ENCODE measurements around the gene IL11RA.
A peak's percentile ranks its signal among the peaks of the same experiment; 100 is the strongest.

IL11RA gene

GRCh38 chr9:34654323-34655051, 2.5 kb downstream of the IL11RA start:
- no peak for DNase-seq (ENCODE audit: low read depth)

DNA sequence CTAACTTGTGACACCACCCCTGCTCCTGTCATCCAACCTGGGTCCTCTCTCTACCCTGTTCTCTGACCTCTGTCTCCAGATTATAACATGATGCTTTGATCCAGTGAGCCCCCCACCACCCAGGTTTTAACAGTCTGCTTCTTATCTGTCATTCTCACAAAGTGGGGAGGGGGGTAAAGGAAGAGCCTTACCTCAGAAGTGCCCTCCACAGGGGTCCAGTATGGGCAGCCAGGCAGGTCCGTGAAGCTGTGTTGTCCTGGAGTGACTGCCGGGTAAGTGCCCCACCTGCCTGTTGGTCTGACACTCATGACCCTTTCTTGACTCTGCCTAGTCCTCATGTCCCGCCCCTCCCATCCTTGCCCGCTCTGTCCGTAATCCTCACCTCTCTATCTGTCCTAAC, 3.4 kb downstream of the IL11RA start:
- no peak for DNase-seq (ENCODE audit: low read depth)

DNA sequence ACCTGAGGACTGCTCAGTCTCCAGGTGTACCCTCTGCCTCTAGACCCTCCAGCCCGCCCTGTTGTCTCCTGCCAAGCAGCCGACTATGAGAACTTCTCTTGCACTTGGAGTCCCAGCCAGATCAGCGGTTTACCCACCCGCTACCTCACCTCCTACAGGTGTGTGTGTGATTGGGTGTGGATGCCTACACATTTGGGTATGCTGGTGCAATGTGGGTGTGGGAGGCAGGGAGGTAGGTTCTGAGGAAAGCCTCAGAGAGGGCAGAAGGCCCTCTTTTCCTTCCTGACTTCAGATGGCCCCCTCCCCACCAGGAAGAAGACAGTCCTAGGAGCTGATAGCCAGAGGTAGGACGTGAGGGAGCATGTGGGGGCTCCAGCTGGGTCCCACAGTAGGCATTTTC, 5.0 kb downstream of the IL11RA start:
- DNase-seq (ENCODE audit: low read depth): no peak

DNA sequence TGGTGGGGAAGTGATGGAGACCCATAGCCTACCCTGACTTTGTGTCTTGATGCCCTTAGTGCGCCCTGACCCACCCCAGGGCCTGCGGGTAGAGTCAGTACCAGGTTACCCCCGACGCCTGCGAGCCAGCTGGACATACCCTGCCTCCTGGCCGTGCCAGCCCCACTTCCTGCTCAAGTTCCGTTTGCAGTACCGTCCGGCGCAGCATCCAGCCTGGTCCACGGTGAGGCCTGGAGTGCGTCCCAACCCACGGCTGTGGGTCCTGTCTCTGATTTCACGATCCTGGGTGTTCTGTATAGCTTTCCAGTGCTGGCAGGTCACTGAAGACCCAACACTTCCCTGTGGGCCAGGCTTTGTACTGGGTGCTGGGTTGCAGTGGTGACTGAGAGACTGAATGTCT, 6.5 kb downstream of the IL11RA start:
- DNase-seq (ENCODE audit: low read depth): no peak

DNA sequence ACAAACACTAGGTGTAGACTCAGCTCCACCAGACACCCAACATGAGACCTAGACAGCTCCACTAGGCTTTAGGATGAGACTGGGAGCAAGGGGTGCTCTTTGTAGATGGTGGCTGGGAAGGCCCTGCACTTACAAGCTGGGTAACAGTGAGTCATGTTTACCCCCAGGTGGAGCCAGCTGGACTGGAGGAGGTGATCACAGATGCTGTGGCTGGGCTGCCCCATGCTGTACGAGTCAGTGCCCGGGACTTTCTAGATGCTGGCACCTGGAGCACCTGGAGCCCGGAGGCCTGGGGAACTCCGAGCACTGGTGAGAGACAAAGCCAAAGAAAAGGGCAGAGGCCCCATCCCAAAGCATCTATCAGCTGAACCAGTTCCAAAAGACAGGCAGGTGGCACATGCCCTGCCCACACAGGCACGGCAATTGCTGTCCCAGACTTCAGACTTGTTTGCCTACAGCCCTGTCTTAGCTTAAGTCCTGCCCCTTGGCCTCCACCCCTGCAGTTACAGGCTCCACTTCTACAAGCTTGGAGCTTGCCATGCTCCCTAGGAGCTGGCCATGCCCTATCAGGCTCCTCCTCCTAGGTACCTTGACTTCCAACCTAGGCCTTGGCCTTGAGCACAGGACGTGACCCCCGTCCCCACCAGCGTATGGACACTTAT, 7.7 kb downstream of the IL11RA start:
- no peak for DNase-seq (ENCODE audit: low read depth)

DNA sequence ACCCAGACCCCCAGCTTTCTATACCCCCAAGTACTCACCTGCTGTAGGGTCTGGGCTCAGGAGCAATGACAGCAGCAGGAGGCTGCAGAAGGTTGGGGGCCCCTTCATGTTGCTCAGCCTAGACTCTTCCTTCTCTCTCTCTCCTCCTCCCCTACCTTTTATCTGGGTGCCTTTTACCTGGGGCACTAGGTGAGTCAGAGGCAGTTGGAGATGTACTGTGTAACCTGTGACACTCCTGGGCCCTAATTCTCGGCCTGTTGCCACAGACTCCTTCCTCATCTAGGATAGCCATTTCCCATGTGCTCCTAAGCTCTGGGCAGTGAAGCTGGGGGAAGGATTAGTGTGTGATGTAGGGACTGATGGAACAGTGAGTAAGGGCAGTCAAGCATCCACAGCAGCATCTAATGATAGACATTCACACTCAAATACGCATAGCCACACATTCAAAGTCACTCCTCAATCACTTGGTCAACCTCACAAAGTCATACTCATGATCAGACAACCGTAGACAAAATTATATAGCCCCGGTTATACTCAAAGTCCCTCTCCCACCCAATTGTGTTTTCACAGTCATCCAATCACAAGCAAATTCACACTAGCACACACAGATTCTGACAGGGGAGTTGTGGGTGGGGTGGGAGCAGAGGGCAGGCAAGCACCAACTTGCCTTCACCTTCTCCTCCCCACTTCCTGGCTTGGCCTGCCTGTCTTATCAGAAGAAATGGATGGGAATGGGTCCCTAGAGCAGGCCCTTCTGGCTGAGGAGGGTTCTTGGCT, 10.7 kb downstream of the IL11RA start, which contains the start of gene CCL27:
TSS of gene CCL27 (minus strand) at position 132 of the 777 bp plus-strand sequence. CDS start at position 108, 24 bp downstream.
- DNase-seq (ENCODE audit: low read depth): no peak

DNA sequence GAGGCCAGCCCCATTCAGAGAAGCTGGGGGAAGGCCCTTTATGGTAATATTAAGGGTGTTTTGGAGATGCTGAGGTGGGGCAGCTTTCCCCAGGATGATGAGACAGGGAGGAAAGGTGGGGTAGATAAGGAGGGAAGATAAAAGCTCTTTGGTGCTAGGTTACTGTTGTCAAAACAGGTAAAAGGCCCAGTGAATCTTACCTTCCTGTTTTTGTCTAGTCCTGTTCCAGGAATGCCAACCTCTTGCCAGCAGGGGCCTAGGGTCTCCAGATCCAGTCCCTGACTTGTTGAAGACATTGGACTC, 11.3 kb downstream of the IL11RA start:
- no peak for DNase-seq (ENCODE audit: low read depth)

DNA sequence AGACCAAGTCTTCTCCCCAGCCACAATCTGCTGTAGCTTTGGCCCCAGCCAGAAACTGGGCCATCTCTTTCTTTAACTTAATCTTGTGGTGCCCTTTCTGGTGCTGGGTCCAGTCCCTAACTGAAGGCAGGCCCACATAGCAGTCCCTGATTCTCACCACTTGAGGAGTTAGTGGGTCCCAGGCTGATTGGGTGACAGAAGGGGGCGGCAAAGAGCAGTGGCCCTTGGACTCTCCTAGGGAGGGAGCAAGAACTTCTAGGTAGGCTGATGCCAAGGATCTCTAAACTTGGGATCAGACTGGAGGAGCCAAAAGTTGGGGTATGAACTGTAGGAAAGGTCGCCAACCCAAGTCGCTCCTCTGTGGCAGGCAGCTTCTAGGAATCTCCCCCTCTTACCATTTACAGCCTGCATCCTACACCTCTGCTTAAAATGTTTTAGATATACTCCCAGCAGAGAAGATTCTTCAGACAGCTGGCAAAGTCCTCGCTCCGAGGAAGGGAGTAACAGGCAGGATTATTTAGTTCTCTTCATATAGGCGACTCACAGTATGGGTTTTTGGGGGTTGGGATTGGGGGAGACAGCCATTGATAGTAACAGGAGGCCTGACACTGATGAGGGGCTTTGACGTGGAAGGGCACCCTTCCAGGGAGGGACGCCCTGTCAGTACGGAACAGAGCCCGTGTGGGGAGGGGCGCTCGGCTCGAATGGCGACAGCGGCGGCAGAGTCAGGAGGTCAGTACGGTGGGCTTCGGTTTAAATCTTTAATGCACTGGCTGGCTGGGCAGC, 12.5 kb downstream of the IL11RA start:
- peak; percentile 65 for DNase-seq (ENCODE audit: low read depth)

DNA sequence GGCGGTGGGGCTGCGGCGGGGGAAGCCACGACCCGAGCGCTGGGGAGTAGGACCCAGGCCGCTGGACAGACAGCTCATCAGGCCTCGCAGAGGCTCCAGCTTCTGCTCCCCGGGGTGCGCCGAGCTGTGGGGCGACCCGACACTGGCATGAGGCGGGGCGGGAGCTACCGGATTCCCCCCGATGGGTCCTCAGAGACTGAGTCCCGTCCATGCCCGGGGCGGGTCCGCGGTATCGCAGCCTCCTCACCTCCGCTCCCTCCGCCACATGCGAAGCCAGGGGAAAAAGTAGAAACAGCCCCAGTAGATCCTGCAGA, 13.0 kb downstream of the IL11RA start:
- no peak for DNase-seq (ENCODE audit: low read depth)

GRCh38 chr9:34665381-34666250, 13.6 kb downstream of the IL11RA start:
- peak; percentile 88 for DNase-seq (ENCODE audit: low read depth)

GRCh38 chr9:34669809-34670562, 18.0 kb downstream of the IL11RA start:
- no peak for DNase-seq (ENCODE audit: low read depth)

- DNase-seq (ENCODE audit: low read depth): no peak
Observed at GRCh38 chr9:34671307-34671706, 19.3 kb downstream of the IL11RA start.

GRCh38 chr9:34674440-34674839, 22.5 kb downstream of the IL11RA start:
- no peak for DNase-seq (ENCODE audit: low read depth)

- peak; percentile 32 for DNase-seq (ENCODE audit: low read depth)
Observed at GRCh38 chr9:34675048-34675714, 23.2 kb downstream of the IL11RA start.

DNA sequence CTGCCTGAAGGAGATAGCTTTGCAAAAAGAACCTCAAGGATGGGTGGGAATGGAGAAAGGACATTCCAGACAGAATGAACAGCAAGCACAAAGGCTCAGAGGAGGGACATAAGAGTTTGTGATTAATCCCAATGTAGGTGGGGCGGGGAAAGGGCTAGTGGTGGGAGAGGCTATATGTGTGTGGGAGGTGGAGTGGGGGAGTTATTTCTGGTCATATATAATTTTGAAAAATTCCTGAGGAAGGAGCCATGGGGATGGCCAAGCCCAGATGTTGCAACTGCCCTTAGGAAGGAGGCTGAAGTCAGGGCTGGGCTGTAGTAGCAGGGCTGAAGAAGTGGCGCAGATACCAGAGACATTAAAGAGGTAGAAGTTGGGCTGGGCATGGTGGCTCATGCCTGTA, 23.9 kb downstream of the IL11RA start:
- DNase-seq (ENCODE audit: low read depth): no peak

- no peak for DNase-seq (ENCODE audit: low read depth)
Observed at GRCh38 chr9:34684145-34684544, 32.2 kb downstream of the IL11RA start.

DNA sequence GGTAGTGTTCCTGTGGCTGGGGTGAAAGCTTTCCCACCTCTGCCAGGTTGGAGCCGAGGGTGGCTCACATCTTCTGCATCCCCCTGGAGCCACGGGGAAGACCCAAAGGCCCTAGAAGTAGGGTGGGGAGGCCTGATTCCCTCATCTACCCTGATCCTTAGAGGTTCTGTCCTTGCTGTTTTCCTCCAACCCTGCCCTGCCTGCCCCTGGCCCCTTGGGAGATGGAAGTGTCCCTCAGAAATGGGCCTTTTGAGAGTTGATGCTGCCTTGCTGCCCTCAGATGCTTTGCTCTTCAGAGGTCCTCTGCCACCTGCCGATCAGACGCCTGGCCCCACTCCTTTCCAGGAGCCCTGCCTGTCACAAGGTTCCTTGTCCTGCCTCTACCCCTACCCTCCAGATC, 32.8 kb downstream of the IL11RA start:
- DNase-seq (ENCODE audit: low read depth): no peak

DNA sequence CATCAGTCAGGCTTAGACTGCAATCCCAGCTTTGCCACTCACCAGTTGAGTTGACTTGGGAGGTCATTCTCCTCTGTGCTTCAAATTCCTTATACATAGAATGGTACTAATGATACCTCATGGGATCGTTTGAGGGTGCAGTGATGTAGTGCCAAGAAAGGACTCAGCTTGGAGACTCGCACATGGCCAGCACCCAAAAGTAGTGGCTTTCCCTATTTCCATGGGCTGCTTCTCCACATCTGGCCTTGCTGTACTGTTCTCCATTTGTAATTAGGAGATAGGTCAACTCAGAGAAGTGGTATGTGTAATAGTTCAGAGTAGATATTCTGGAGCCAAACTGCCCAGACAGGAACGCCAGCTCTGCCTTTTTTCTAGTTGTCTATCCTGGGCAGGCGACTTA, 33.6 kb downstream of the IL11RA start:
- DNase-seq (ENCODE audit: low read depth): no peak

- DNase-seq (ENCODE audit: low read depth): no peak
Observed at GRCh38 chr9:34686231-34686630, 34.2 kb downstream of the IL11RA start.

DNA sequence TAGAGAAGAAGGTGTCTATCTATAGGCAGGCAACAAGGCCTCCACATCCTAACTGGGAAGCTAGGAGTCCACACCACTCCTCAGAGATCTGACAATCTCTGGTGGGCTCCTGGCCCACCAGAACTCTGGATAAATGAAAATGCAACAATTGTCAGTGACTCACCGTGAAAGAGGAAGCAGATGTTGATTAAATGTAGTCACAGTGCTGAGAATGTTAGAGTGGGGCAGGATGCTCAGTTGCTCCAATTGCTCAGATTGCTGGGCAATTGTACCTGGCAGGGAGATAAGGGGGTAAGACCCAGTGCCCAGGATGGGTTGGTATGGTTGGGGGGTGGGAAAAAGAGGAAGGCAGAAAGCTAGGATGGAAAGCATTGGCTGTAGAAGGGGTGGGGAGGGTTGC, 34.7 kb downstream of the IL11RA start:
- no peak for DNase-seq (ENCODE audit: low read depth)
